G401.6 (cell line): Measurements from ENCODE around the gene CALML4.
"Not testable (repeated sequence)": the region's sequence is repeated elsewhere in the genome, so short reads cannot be mapped to it uniquely, and the experiment has no call there.

Experiments
- FAIRE-seq: peaks from 2 replicates; lab custom pipeline; 2012; peaks lifted over from hg19 to GRCh38; lab: Jason Lieb, UNC

Gene CALML4

DNA sequence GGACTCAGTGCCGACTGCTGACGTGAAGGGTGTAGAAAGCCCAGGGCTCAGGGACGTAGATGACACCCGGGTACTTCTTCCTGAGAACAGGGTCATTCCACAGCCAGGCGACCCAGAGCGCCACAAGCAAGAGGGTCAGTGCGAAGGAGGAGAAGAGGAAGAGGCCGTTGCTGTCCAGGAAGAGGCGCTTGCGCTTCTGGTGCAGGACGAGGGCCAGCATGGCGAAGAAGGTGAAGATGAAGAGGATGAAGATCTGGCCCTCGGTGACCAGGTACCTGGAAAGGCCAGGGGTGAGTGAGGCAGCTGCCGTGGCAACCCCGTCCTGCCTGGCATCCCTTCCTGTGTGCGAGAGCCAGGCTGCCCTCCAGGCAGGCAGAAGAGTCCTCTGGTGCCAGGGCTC lies 3.0 kb upstream of the CALML4 start:
- no peak for FAIRE-seq

- no peak for FAIRE-seq
Observed at GRCh38 chr15:68207176-68207935, 2.2 kb upstream of the CALML4 start.

GRCh38 chr15:68206711-68207151 lies 1.6 kb upstream of the CALML4 start:
- FAIRE-seq: no peak

DNA sequence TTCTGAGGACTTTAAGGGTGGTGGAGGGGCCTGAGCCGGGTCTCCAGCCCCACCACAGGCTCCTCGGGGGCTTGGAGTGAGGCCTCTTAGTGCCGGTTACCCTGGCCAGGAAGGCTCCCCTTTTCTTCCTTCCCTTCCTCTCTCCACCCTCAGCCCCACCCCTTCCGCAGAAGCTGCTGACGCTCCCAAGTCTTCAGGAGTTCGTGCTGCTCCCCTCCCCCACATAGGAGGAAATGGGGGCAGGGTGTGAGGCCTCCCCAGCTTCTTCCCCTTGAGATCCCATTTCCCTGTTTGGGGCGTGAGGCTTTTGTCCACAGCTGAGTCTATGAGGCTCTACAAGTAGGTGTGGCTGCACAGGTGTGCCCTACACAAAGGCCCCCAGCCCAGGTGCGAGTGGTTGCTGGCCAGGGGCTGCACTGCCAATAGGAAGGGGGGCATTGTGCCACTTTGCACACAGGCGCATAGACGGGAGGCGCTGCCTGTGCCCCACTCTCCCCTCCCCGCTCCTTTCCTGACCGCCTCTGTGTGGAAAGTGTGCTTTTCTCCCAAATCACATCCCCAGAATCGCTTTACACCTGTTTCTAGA lies 915 bp upstream of the CALML4 start:
- FAIRE-seq: no peak

GRCh38 chr15:68205558-68205944 lies 419 bp upstream of the CALML4 start:
- FAIRE-seq: no peak

GRCh38 chr15:68204361-68204760 lies 771 bp downstream of the CALML4 start:
- FAIRE-seq: no peak

- no peak for FAIRE-seq
Observed at GRCh38 chr15:68203956-68204355, 1.2 kb downstream of the CALML4 start.

- no peak for FAIRE-seq
Observed at GRCh38 chr15:68203486-68203885, 1.6 kb downstream of the CALML4 start.

GRCh38 chr15:68202994-68203393 lies 2.1 kb downstream of the CALML4 start:
- FAIRE-seq: not testable (repeated sequence)

DNA sequence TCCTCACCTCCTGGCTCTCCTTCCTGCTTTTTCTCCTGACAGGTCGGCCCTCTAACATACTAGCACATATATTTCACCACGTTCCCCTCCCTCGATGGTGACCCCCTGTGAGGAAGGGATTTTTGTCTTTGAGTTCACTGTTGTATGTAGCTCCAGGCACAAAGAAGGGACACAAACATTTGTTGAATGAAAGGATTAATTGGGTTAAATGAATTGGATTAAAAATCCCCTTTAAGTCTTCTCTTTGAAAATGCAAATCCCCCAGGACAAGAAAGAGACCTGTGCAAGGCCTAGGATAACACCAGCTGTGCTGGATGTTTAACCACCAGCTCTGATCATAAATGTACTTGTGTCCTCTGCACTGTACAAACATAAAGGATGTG lies 3.3 kb downstream of the CALML4 start:
- no peak for FAIRE-seq

GRCh38 chr15:68201153-68201878 lies 3.8 kb downstream of the CALML4 start:
- FAIRE-seq: no peak

DNA sequence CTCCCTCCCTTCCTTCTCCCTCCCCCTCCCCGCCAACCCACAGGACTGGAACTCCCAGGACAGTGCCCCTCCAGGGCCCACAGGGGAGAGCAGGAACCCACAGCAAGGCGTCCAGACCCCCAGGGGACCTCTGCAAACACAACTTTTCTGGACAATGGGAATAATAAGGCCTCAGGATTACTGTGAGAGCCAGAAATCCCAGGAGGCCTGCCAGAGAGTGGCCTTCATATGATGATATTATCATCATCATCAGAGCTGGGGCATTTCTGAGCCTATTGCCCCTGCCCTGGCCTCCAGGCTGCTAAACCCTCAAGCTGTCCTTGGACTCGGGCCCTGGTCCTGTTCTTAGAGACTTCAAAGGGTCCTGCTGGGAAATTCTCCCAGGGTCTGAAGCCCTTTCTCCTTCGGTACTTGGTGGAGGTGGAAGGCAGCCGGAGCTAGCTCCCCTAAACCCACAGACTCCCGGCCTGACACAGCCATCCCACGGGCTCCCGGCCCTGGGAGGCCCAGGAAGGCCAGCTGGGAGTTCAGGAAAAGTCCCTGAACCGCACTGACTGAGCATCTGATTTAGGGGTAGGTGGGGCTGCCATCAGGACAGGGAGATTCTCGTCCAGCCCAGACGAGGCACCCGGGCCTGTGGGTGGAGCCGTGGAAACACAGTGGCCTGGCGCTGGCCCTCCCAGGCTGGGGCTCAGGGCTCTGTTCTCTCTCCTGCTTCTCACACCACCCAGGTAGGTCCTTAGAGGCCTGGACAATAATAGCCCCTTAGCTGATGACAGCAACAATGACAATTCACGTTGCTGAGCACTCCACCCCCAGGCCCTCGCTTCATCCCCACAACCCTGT lies 4.9 kb downstream of the CALML4 start:
- no peak for FAIRE-seq

DNA sequence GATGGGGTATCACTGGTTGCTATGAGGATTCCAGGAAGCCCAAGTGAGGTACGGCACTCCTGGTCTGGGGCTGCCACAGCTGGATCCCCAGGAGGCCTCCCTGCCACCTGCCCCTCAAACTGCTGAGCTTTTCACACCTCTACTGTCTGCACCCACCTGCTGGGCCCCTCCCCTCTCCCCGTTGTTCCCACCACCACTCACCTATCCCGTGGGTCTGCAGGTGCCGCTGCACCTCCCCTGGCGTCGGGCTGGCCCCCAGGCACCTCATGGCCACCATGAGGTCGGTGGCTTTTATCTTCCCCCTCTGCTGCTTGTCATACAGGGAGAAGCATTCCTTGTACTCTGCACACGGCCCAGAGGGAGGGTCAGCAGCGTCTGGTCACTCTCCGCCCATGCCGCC lies 5.8 kb downstream of the CALML4 start:
- FAIRE-seq: no peak

DNA sequence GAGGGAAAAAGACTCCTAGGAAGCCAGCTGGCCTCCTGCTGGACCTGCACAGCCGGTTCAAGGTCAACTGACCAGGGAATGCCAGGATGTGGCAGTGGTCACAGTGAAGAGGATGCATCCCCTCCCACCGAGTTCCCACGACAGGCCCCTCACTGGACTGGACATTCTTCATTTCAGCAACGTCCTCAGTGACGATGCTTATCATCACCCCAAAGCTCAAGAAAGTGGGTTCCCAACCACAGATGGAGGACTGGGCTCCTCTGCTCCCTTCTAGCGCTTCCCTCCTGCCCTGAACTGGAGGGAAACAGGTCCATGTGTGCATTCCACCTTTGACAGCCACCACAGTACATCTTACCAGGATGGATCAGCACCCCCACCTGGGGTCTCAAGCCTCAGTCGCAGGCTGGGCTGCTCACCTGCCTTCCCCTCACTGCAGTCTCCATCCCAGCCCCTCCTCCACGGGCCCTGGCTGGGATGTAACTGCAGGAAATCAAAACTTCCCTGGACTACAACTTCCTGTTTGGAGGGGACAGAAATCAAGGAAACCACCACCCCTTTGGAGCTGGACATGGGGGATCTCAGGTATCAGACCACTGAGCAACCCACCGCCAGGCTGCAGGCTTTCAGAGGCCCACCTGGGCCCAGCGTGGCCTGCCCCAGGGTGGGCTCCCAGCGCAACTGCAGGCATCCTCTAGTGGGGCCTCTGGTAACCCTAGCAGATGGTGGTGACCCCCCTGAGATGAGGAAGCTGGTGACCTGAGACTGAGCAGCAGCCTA lies 7.3 kb downstream of the CALML4 start:
- FAIRE-seq: no peak

DNA sequence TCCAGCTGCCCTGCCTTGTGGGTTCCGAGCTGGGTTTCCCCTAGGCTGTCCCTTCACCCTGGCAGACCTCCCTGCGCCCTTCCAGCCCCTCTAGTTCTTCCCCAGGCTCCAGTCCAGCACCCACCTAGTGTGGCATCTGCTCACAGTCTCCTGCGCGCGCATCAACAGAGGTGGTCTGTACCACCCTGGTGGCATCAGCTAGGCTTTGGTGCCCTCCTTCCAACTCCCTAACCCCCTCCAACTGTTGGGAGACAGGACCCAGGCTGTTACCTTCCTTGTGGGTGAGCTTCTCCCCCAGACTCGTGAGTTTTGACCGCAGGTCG lies 8.0 kb downstream of the CALML4 start:
- no peak for FAIRE-seq

GRCh38 chr15:68196445-68197169 lies 8.5 kb downstream of the CALML4 start:
- FAIRE-seq: no peak

- FAIRE-seq: no peak
Observed at GRCh38 chr15:68195336-68196112, 9.6 kb downstream of the CALML4 start.

DNA sequence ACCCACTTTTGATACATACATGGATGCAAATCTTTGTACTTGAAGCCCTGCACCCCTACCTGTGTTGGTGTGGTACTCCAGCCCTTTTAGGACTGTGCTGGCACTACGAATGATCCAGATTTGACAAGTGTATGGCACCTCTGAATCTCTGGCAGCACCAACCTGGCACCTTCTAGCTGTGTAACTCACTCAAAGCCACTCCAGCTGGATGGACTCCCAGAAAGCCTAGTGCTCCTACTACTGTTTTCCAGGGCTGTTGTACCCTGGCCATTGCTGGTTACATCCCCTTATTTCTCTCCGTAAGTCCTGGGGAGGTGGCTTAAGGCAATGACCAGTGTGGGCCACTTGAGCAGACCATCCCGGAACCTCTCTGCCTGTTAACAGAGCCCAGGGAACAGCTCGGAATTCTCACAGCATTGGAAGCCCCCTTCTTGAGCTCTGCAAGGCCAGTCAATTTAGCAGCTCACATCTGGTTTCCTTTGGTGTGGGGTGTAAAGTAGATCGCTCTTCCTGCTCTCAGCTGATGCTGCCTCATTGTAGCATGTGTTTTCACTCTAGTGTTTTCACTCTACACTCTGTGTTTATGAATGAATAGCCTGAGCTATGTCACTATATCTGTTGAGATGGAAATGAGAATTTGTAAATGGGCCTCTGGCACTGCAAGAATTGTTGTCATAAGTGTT lies 12.2 kb downstream of the CALML4 start:
- FAIRE-seq: no peak

DNA sequence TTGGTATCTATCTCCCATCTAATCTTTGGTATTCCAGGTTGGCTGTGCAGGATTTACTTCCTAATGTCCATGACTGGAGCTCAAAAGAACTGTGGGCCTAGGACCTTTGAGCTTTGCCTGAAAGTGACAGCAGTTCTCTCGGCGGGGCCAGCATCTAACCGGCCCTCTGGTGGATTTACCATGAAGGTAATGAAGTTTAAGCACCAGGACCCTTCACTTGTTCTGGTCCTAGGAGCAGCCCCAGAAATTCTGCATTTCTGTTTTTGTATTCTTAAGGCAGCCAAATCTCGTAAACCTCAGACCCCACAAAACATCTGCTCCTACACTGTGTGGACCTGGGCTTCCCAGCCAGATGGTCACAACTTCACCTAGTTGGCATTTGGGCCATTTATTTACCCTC lies 13.0 kb downstream of the CALML4 start:
- FAIRE-seq: no peak

DNA sequence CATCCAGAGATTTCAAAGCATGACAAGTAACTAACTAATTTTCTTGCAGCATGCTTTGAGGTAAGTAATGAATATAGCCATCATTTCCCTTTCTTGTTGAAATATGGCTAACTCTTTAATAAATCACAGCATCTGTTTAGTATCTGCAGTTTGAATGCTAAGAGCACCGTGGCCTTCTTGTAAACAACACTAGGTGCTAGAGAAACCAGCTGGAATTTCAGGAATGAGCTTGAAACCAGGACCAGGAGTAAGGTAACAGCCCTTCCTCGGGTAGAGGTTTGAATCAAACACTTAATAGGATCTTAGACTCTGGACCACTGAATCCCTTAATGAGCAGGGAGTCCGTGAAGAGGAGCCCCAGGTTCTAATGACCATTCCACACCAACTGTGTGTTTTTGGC lies 13.6 kb downstream of the CALML4 start:
- no peak for FAIRE-seq
